GM19467 (cell line): ENCODE measurements around the gene KYNU.
"Not testable (repeated sequence)": the region's sequence is repeated elsewhere in the genome, so short reads cannot be mapped to it uniquely, and the experiment has no call there.

Source experiments
- ATAC-seq: cut with Tn5 transposase; IDR thresholded peaks from one replicate; pipeline ENCODE4 v1.9.1; 2021; ENCODE audit warnings: mild to moderate bottlenecking, moderate library complexity; ENCODE audit not compliant: unreplicated experiment

Gene KYNU

GRCh38 chr2:142914507-142915313 is 37.2 kb downstream of the KYNU start:
- ATAC-seq, result peak; percentile 99

GRCh38 chr2:142915502-142915901 is 38.0 kb downstream of the KYNU start:
- ATAC-seq, result no peak

GRCh38 chr2:142918624-142919023 is 41.2 kb downstream of the KYNU start:
- ATAC-seq, result no peak

- no peak for ATAC-seq
Observed at GRCh38 chr2:142920571-142920970, 43.1 kb downstream of the KYNU start.

- no peak for ATAC-seq
Observed at GRCh38 chr2:142926445-142926844, 49.0 kb downstream of the KYNU start.

- ATAC-seq, result no peak
Observed at GRCh38 chr2:142930835-142931398, 53.5 kb downstream of the KYNU start.

DNA sequence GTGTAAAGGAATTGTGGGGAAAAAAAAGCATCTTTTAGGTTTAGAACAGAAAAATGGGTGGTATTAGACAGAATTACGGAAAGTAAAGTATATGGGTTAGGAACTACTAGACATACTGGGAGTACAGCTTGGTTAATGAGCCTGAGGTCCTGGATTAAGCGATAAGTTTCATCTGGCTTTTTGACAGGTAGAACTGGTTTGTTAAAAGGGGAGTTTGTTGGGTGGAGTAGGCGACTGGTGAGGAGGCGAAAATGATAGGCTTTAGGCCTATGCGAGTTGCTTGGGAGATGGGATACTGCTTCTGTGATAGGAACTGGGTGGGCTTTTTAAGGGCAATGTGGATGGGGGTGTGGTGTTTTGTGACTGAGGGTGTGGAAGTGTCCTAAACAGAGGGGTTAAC is 56.5 kb downstream of the KYNU start:
- ATAC-seq, result no peak

DNA sequence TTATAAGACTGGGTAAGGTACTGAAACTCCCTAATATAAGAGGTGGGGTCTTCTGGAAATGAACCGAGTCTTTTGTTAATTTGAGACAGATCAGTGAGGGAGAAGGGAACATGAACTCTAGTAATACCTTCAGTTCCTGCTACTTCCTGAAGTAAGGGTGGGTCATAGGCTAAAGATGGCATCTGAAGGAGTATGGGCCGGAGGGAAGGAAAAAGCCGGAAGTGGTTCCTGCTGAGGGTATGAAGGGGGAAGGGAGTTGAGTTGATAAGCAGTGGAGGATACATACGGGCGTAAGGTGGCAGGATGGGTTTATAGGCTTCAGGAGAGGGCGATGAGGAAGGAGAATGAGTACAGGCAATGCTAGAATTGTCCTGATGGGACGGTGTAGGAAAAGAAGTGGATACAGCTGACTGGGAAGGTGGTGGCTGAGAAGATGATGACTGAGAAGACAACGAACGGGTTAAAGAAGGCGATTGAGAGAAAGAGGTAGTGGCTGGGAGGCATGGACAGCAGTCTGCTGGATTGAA is 58.2 kb downstream of the KYNU start:
- no peak for ATAC-seq

- no peak for ATAC-seq
Observed at GRCh38 chr2:142936629-142937028, 59.2 kb downstream of the KYNU start.

DNA sequence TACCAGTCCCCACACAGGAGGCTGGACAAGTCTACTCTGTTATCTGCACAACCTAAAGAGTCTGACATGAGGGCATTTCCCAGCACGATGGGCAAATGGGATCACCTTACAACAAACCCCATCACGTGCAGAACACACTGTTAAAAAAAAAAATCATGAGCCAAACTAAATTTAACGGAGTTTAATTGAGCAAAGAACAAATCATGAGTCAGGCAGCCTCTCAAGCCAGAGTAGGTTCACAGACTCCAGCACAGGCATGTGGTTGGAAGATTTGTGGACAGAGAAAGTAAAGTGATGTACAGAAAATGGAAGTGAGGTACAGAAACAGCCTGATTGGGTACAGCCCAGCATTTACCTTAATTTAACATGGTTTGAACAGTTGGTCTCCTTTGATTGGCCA is 59.9 kb downstream of the KYNU start:
- no peak for ATAC-seq

DNA sequence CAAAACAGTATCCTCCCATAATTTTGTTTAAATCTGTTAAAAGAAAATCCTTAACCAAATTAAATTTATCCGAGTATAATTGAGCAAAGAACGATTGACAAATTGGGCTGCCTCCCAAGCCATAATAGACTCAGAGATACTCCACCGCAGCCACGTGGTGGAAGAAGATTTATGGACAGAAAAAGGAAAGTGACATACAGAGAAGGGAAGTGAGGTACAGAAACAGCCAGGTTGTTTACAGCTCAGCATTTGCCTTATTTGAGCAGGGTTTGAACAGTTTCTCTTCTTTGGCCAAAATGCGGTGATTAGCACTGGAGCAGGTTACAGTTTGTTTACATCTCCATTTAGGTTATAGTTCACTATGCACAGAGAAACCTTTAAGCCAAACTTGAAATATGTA is 60.8 kb downstream of the KYNU start:
- ATAC-seq, result no peak

GRCh38 chr2:142940606-142941223 is 63.3 kb downstream of the KYNU start:
- no peak for ATAC-seq

DNA sequence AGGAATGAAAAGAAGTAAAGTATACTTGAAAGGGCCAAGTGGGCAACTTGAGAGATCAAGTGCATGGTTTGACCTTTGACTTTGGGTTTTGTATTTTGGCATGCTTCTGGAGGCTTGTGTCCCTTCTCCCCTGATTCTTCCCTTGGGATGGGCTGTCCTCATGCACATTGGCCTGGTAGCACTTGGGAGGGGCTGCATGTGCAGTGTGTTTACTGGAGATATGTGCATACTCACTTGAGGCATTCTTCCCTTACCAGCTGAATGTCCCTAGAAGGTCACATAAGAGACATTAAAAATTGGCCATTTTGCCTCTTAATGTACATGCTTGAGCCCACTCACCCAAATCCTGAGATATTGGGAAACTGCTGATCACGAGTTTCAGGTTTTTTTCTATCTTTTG is 65.2 kb downstream of the KYNU start:
- ATAC-seq, result no peak

DNA sequence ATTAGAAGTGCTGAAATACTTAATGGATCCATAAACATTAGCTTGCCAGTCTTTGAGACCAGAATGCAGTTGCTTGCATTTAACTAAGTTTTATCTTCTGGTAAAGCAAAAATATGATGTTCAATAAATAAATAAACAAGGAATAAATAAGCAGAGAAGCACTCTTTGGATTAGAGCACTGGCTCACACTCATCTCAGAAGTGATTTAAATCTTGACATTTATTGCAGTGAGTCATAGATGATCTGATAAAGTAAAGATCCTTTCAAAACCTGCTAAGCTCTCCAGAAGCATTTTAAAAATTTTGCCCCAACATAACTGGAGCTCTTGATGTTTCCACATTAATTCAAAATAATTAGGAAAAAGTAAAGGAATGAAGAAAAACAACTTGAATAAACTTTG is 66.8 kb downstream of the KYNU start:
- no peak for ATAC-seq

DNA sequence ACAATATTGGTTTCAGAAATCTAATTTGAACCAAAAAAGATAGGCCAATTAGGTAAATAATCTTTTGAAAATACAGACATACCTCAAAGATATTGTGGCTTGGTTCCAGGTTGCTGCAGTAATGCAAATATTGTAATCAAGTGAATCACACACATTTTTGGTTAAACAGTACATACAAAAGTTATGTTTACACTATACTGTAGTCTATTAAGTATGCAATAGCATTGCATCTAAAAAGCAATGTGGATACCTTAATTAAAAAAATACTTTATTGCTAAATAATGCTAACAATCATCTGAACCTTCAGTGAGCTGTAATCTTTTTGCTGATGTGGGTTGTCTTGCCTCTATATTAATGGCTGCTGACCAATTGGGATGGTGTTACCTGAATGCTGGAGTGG is 67.3 kb downstream of the KYNU start:
- no peak for ATAC-seq

DNA sequence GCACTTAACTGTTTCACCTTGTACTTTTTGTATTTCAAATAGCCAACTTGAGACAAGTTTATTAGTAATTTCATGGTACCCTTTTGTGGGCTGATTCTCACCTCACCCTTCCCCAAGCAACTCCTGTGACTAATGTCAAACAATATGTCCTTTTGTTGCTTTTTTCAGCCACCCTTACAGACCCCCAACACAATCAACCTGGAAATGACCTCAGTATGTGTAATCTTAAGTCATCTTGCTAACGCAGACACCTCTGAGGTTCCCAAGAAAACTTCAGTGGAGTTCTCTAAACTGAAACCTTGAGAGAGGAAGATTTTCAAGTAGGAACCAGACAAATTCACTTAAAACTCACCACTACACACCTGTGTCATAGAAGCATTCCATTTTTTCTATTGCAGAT is 69.5 kb downstream of the KYNU start:
- no peak for ATAC-seq

DNA sequence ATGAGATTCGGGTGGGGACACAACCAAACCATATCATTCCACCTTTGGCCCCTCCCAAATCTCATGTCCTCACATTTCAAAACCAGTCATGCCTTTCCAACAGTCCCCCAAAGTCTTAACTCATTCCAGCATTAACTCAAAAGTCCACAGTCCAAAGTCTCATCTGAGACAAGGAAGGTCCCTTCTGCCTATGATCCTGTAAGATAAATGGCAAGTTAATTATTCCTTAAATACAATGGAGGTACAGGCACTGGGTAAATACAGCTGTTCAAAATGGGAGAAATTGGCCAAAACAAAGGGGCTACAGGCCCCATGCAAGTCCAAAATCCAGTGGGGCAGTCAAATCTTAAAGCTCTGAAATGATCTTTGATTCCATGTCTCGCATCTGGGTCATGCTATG is 71.3 kb downstream of the KYNU start:
- not testable (repeated sequence) for ATAC-seq

- ATAC-seq, result not testable (repeated sequence)
Observed at GRCh38 chr2:142950323-142950722, 72.9 kb downstream of the KYNU start.

DNA sequence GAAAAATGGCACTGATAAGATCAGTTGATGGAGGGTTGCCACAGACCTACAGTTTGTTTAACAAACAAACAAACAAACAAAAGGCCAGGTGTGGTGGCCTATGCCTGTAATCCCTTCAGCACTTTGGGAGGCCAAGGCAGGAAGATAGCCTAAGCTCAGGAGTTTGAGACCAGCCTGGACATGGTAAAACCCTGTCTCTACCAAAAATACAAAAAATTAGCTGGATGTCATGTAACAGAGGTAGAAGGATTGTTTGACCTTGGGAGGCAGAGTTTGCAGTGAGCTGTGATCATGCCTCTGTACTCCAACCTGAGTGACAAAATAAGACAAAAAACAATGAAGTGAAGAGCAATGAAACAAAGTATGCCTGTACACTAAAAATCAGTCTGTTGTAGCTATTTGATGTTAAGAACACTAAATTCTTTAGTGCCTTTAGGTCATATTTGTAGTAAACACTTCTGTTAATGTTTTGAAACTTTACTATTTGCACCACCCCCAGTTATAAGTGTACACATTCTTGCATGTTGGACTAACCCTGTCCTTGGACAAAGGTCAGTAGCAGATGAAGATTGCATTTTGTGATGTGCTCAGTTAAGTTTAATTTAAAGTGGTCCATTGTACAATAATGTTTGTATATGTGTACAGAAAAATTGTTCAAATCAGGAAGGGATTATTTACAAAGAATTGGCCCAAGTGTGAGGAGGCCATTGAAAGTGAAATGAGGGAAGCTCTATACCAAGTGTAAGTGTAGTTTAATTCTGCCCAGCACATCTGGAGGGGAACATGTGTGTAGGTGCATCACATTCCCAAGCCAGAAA is 73.9 kb downstream of the KYNU start:
- ATAC-seq, result no peak

GRCh38 chr2:142952018-142952417 is 74.6 kb downstream of the KYNU start:
- ATAC-seq, result no peak

GRCh38 chr2:142952793-142953494 is 75.5 kb downstream of the KYNU start:
- no peak for ATAC-seq
